Measurements from ENCODE around the gene OPCML. TPM values are rescaled to one million over a fixed set of nuclear protein-coding genes. Genes with fewer than 3 reads are reported as not detected.

The OPCML gene
- total RNA-seq, 1 experiment from 2014 or later = not detected

GRCh38 chr11:132838627-132839026 lies 693.7 kb downstream of the OPCML start:
- no peak for TF ChIP-seq EZH2 (IDR thresholded peaks at IDR 0.05; ENCODE audit: low read length, unreplicated experiment)
- TF ChIP-seq EZH2phosphoT487 (IDR thresholded peaks at IDR 0.05; ENCODE audit: borderline replicate concordance, low read length) = no peak
- TF ChIP-seq CTCF (conservative IDR thresholded peaks at IDR 0.05; ENCODE audit: low read depth, low read length) = no peak
- Histone ChIP-seq H3K9me3 (ENCODE audit: low read length) (no peaks in the 10 kb centered on the region), H3K27ac (ENCODE audit: low read length) (no peak overlapping the region), H3K27me3 (ENCODE audit: low read length) (peaks cover 17% of the 10 kb centered on the region; the same call in 1 of the 2 replicates), H3K4me1 (ENCODE audit: insufficient read depth, low read length) (no peaks in the 10 kb centered on the region), H3K9me2 (replicated peaks; ENCODE audit: low read length) (no peaks in the 10 kb centered on the region), H3K4me2 (ENCODE audit: low read length) (no peak overlapping the region), H3K9ac (ENCODE audit: low read length) (no peak overlapping the region), H4K20me1 (ENCODE audit: low read length) (no peaks in the 10 kb centered on the region), H2AFZ (ENCODE audit: low read length) (no peak overlapping the region), H3K4me3 (ENCODE audit: low read length) (no peak overlapping the region), H3K79me2 (ENCODE audit: low read length) (no peaks in the 10 kb centered on the region), H3K36me3 (ENCODE audit: low read depth, low read length) (no peaks in the 10 kb centered on the region), H3F3A (ENCODE audit: low read length, unreplicated experiment) (no peaks in the 10 kb centered on the region)
- ChIA-PET CTCF (no interaction called here), POLR2A (ENCODE audit: unreplicated experiment) (no interaction called here)
- DNase-seq (no peak), ATAC-seq (no peak)
- no TSS peak for BruUV-seq (replicated peaks)
- intact Hi-C loops (cut with micrococcal nuclease) = no loop called here

DNA sequence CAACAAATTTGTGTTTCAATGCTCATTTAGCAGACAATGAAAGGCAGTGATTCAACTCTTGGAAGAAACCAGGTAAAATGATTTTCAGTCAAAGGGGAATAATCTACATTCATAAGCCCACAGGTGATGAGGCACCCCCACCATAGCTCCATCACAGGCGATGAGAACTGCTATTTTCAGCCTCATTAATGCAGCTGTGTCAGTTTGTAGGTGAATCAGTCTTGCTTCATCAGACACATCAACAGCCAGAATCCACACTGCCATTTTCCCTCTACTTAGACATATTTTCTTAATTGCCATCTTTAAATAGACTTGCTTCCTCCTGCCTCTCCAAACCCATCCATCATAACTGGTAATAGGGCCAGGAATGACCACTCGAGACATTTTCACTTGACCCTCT lies 701.0 kb downstream of the OPCML start:
- H3K9me2 ChIP-seq (replicated peaks; ENCODE audit: low read length) = no peaks in the 10 kb centered on the region
- H3K27ac ChIP-seq (ENCODE audit: low read length) = no peak overlapping the region
- H3K9ac ChIP-seq (ENCODE audit: low read length) = no peak overlapping the region
- H3K4me1 ChIP-seq (ENCODE audit: insufficient read depth, low read length) = no peaks in the 10 kb centered on the region
- H3K4me3 ChIP-seq (ENCODE audit: low read length) = no peak overlapping the region
- no peak for TF ChIP-seq EZH2 (IDR thresholded peaks at IDR 0.05; ENCODE audit: low read length, unreplicated experiment)
- no peak for TF ChIP-seq CTCF (conservative IDR thresholded peaks at IDR 0.05; ENCODE audit: low read depth, low read length)
- no peak for TF ChIP-seq EZH2phosphoT487 (IDR thresholded peaks at IDR 0.05; ENCODE audit: borderline replicate concordance, low read length)
- 0 out of 2 replicates have a peak, but pooled peaks cover 6% of the 10 kb centered on the region for H3K27me3 ChIP-seq (ENCODE audit: low read length)
- H3K79me2 ChIP-seq (ENCODE audit: low read length) = no peaks in the 10 kb centered on the region
- H3K4me2 ChIP-seq (ENCODE audit: low read length) = no peak overlapping the region
- intact Hi-C loops (cut with micrococcal nuclease) = no loop called here
- ATAC-seq (no peak), DNase-seq (no peak)
- no peaks in the 10 kb centered on the region for H3F3A ChIP-seq (ENCODE audit: low read length, unreplicated experiment)
- H4K20me1 ChIP-seq (ENCODE audit: low read length) = no peaks in the 10 kb centered on the region
- BruUV-seq (replicated peaks) = no TSS peak
- H3K36me3 ChIP-seq (ENCODE audit: low read depth, low read length) = no peaks in the 10 kb centered on the region
- H2AFZ ChIP-seq (ENCODE audit: low read length) = no peak overlapping the region
- H3K9me3 ChIP-seq (ENCODE audit: low read length) = peaks cover 23% of the 10 kb centered on the region; the same call in 1 of the 2 replicates
- CTCF ChIA-PET = no interaction called here
- POLR2A ChIA-PET (ENCODE audit: unreplicated experiment) = no interaction called here

- Histone ChIP-seq H3K27ac (ENCODE audit: low read length) (no peak overlapping the region), H3F3A (ENCODE audit: low read length, unreplicated experiment) (no peaks in the 10 kb centered on the region), H3K36me3 (ENCODE audit: low read depth, low read length) (no peaks in the 10 kb centered on the region), H3K4me3 (ENCODE audit: low read length) (no peak overlapping the region), H2AFZ (ENCODE audit: low read length) (no peak overlapping the region), H3K9me2 (replicated peaks; ENCODE audit: low read length) (no peaks in the 10 kb centered on the region), H3K4me2 (ENCODE audit: low read length) (no peak overlapping the region), H3K4me1 (ENCODE audit: insufficient read depth, low read length) (no peaks in the 10 kb centered on the region), H3K9me3 (ENCODE audit: low read length) (0 out of 2 replicates have a peak, but pooled peaks cover 39% of the 10 kb centered on the region), H3K79me2 (ENCODE audit: low read length) (no peaks in the 10 kb centered on the region), H4K20me1 (ENCODE audit: low read length) (no peaks in the 10 kb centered on the region), H3K27me3 (ENCODE audit: low read length) (no peaks in the 10 kb centered on the region), H3K9ac (ENCODE audit: low read length) (no peak overlapping the region)
- POLR2A ChIA-PET (ENCODE audit: unreplicated experiment) = no interaction called here
- CTCF ChIA-PET = no interaction called here
- intact Hi-C loops (cut with micrococcal nuclease) = no loop called here
- TF ChIP-seq EZH2 (IDR thresholded peaks at IDR 0.05; ENCODE audit: low read length, unreplicated experiment) = no peak
- no peak for TF ChIP-seq CTCF (conservative IDR thresholded peaks at IDR 0.05; ENCODE audit: low read depth, low read length)
- no peak for TF ChIP-seq EZH2phosphoT487 (IDR thresholded peaks at IDR 0.05; ENCODE audit: borderline replicate concordance, low read length)
- BruUV-seq (replicated peaks) = no TSS peak
- ATAC-seq = no peak
- no peak for DNase-seq
Observed at GRCh38 chr11:132824642-132825041, 707.7 kb downstream of the OPCML start.

All from PC-3 (cell line).